ENCODE measurements around the gene RBFOX2.

RBFOX2 gene

DNA sequence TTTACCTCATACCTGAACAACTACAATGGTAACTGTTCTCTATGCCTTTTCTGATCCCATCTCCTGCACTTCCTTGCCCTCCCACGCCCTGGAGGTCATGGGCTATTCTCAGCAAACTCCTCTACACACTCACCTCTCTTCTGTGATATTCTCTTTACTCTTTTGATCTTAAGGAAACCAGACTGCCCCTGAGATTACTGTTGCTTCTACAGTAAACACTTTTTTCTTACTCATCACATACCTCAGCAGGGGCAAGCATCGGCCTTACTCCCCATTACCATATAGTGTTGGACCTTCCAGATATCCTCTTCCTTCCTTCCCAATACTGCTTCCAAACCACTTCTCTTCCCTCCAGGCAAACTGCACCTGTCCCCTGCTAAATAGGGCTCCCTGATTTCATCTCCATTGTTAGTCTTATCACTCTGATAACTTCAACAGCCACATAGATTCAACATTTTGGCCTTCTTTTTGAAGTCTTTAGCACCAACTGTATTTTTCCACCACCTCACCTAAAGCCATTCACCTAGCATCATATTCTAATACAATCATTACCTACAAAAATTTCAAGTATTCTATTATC is 141.2 kb downstream of the RBFOX2 start:
- Mint-ChIP-seq H3K4me1 (peaks cover 55% of the 10 kb centered on the region), H3K36me3 (ENCODE audit: low read depth) (peaks cover 4% of the 10 kb centered on the region), H3K4me3 (no peak overlapping the region), H3K9me3 (no peaks in the 10 kb centered on the region), H3K27ac (peak overlapping the region; percentile 0 to 30 (median 2)), H3K27me3 (ENCODE audit: low read depth) (no peaks in the 10 kb centered on the region)
- TF ChIP-seq, protein P1, sequence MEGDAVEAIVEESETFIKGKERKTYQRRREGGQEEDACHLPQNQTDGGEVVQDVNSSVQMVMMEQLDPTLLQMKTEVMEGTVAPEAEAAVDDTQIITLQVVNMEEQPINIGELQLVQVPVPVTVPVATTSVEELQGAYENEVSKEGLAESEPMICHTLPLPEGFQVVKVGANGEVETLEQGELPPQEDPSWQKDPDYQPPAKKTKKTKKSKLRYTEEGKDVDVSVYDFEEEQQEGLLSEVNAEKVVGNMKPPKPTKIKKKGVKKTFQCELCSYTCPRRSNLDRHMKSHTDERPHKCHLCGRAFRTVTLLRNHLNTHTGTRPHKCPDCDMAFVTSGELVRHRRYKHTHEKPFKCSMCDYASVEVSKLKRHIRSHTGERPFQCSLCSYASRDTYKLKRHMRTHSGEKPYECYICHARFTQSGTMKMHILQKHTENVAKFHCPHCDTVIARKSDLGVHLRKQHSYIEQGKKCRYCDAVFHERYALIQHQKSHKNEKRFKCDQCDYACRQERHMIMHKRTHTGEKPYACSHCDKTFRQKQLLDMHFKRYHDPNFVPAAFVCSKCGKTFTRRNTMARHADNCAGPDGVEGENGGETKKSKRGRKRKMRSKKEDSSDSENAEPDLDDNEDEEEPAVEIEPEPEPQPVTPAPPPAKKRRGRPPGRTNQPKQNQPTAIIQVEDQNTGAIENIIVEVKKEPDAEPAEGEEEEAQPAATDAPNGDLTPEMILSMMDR (IDR thresholded peaks at IDR 0.05; ENCODE audit: unreplicated experiment in 3 of 3): no peak

DNA sequence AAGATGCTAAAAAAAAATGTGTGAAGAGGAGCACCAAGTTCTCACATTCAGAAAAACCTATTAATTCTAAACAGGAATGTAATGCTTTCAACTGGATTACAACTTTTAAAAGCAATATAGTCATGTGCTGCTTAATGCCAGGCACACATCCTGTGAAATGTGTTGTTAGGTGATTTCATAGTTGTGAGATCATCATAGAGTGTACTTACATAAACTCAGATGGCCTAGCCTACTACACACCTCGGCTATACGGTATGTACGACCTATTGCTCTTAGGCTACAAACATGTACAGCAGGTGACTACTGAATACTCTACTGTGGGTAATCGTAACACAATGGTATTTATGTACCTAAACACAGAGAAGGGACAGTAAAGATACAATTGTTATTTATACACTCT is 142.3 kb downstream of the RBFOX2 start:
- H3K4me3 Mint-ChIP-seq: no peak overlapping the region
- TF ChIP-seq, protein P1 (IDR thresholded peaks at IDR 0.05; ENCODE audit: unreplicated experiment in 3 of 3): no peak
- no peaks in the 10 kb centered on the region for H3K9me3 Mint-ChIP-seq

DNA sequence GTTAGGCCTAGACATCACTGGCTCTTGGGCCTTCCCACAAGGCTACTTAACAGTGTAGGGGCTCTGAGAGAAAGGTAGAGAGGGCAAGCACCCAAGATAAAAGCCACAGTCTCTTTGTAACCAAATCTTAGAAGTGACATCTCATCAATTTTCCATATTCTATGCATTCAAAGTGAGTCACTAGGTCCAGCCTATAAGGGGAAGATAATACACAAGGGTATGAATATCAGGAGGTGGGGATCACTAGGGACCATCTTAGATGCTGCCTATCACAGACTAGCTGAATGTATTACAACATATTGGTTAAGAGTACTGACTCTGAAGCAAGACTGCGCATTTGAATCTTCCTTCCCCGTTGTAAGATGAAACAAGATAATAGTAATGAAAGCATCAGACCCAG is 144.1 kb downstream of the RBFOX2 start:
- TF ChIP-seq, protein P1 (IDR thresholded peaks at IDR 0.05; ENCODE audit: unreplicated experiment in 3 of 3): no peak
- Mint-ChIP-seq H3K4me1 (peaks cover 65% of the 10 kb centered on the region), H3K36me3 (ENCODE audit: low read depth) (peaks cover 4% of the 10 kb centered on the region), H3K9me3 (no peaks in the 10 kb centered on the region), H3K27me3 (ENCODE audit: low read depth) (peaks cover 3% of the 10 kb centered on the region), H3K27ac (no peak overlapping the region), H3K4me3 (no peak overlapping the region)

More for the DNA sequence above, 142.3 kb downstream of the RBFOX2 start:
- peaks cover 56% of the 10 kb centered on the region for H3K4me1 Mint-ChIP-seq
- H3K27me3 Mint-ChIP-seq (ENCODE audit: low read depth): no peaks in the 10 kb centered on the region
- H3K27ac Mint-ChIP-seq: no peak overlapping the region
- H3K36me3 Mint-ChIP-seq (ENCODE audit: low read depth): peaks cover 4% of the 10 kb centered on the region

DNA sequence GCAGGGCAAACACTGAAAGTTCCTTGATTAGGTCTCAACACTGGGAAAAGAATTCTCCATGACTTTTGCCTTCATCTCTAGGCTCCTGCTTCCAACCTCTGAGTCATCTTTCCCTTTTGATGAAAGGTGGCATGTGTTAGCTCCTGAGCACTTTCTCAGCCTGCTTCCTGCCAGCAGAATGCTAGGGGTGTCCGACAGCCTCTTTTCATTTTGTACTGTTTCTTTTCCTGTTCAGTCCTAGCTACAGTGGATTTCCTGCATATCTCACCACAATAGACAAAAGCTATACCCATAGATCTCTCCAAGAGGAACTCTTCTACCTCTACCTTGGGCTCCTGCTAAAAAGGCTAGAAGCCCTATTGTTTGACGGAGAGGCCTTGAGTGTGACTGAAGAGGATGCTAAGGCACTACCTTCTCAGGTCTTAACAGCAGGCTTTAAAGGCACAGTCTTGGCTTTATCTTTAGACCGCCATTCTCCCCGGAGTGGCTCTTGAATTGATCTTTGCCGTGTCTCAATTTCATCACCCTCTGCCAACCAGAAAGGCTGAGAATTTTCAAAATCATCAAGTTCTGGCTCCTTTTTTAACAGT is 145.5 kb downstream of the RBFOX2 start:
- Mint-ChIP-seq H3K9me3 (no peaks in the 10 kb centered on the region), H3K4me3 (no peak overlapping the region), H3K27ac (peak overlapping the region; percentile 56 to 79 (median 57)), H3K27me3 (ENCODE audit: low read depth) (peaks cover 3% of the 10 kb centered on the region), H3K36me3 (ENCODE audit: low read depth) (no peaks in the 10 kb centered on the region), H3K4me1 (peaks cover 62% of the 10 kb centered on the region)
- TF ChIP-seq, protein P1 (IDR thresholded peaks at IDR 0.05; ENCODE audit: unreplicated experiment in 3 of 3): no peak

DNA sequence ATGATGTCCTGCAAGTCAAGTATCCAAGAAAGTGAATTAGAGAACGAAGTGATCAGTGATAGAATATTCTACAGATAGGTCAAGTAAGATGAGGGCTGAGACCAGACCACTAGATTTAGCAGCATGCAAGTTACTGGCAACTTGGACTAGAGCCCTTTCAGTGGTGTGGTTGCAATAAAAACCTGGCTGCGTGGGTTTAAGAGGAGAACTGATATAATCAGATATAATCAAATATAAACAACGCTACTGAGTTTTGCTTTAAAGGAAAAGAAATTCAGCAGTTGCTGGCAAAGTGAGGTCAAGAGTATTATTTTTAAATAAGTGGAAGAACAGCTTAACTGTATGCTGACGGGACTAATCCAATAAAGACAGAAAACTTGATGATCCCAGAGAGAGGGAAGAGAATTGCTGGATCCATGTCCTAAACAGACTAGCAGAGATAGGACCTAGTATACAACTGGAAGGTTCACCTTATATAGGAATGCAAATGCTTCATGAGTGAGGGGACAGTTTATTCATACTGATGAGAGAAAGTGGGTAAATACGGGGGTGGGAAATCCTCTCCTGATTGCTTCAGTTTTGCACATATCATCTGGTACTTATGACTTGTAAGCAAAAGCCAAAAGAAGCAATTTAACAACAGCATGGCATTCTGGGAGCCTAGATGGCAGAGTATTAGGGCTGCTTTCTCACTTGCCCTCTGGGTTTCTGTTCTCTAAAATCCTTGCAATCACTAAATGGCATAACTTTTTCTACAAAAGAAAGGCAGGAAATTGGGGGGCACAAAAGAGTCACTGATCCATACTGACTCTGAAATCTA is 146.2 kb downstream of the RBFOX2 start:
- TF ChIP-seq, protein P1 (IDR thresholded peaks at IDR 0.05; ENCODE audit: unreplicated experiment in 3 of 3): no peak
- H3K4me1 Mint-ChIP-seq: peaks cover 60% of the 10 kb centered on the region
- H3K4me3 Mint-ChIP-seq: peak overlapping the region in 1 of 3 experiments; percentile 12
- H3K36me3 Mint-ChIP-seq (ENCODE audit: low read depth): no peaks in the 10 kb centered on the region
- H3K9me3 Mint-ChIP-seq: no peaks in the 10 kb centered on the region
- peak overlapping the region; percentile 34 to 79 (median 57) for H3K27ac Mint-ChIP-seq
- H3K27me3 Mint-ChIP-seq (ENCODE audit: low read depth): peaks cover 3% of the 10 kb centered on the region

All from nephron (organoid).